Measurements from ENCODE around the gene IRS2.

Gene IRS2

DNA sequence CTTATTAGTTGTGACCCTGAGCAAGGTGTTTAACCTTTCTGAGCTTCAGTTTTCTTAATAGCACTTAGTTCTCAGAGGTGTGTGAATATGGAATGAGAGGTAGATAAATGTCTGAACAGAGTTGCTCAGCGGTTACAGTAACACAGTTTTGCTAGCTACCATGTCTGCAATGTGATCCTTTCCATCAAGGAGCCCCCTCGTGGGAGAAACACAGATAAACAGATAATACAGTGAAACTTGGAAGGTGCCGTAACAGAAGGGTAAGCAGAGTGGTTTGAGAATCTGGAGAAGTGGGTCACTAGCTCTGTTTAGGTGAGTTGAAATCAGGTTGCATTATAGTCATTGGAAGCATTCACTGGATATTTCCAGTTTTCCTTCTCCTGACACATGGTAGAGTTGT, 38.9 kb downstream of the IRS2 start:
- H3K27ac ChIP-seq = no peak overlapping the region

DNA sequence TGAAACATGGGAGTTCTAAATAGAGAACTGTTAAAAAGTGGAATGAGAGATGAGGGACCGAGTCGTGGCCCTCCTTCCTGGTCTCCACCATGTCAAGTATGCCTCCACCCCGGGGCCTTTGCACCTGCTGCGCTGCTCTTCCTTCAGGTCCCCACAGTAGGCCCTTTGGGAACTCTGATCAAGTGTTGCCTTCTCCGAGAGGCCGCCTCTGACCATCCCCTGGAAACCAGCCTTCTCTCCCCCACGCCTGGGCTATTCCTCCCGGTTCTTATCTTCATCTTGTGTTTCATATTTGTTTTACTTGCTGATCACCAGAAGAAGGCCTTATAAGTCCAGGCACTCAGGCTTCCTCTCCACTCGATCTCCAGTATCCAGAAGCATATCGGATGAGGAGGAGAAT, 40.0 kb downstream of the IRS2 start:
- peaks cover 4% of the 10 kb centered on the region for H4K20me1 ChIP-seq
- peaks cover 67% of the 10 kb centered on the region for H3K4me1 ChIP-seq
- H3K27ac ChIP-seq = no peak overlapping the region
- no peak overlapping the region for H3K4me2 ChIP-seq
- no peak overlapping the region for H3K9ac ChIP-seq
- H3K27me3 ChIP-seq = no peaks in the 10 kb centered on the region
- H3K9me3 ChIP-seq = peaks cover 20% of the 10 kb centered on the region
- TF ChIP-seq Cebpa-rat (IDR thresholded peaks at IDR 0.05) = no peak
- no peaks in the 10 kb centered on the region for H3K36me3 ChIP-seq
- H3K4me3 ChIP-seq = no peak overlapping the region

More for the DNA sequence above, 38.9 kb downstream of the IRS2 start:
- TF ChIP-seq Cebpa-rat (IDR thresholded peaks at IDR 0.05) = no peak
- Histone ChIP-seq H3K27me3 (no peaks in the 10 kb centered on the region), H3K4me3 (no peak overlapping the region), H3K4me1 (peaks cover 68% of the 10 kb centered on the region), H3K4me2 (no peak overlapping the region), H3K9ac (no peak overlapping the region), H3K9me3 (peaks cover 20% of the 10 kb centered on the region), H4K20me1 (peaks cover 14% of the 10 kb centered on the region), H3K36me3 (no peaks in the 10 kb centered on the region)

DNA sequence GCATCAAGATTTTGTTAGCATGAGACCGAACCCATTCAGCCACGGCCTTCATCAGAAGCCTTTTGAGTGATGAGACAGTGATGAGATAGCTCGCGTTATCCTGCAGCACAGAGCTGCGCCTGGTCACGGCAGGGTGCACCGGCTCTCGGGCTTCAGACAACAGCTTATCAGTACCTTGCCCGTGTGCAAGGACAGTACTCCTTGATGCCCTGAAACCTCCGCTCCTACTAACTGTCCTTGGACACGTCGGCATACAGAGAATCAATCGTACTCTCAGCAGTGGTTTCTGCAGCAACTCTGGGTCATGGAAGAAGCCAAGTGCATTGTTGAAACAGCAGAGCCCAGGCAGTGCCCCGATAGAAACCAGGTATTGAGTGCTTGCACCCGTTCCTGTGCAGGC, 40.7 kb downstream of the IRS2 start:
- H3K9me3 ChIP-seq = peaks cover 20% of the 10 kb centered on the region
- no peak overlapping the region for H3K27ac ChIP-seq
- no peak for TF ChIP-seq Cebpa-rat (IDR thresholded peaks at IDR 0.05)
- H3K4me2 ChIP-seq = no peak overlapping the region
- no peak overlapping the region for H3K4me3 ChIP-seq
- peaks cover 60% of the 10 kb centered on the region for H3K4me1 ChIP-seq
- H4K20me1 ChIP-seq = no peaks in the 10 kb centered on the region
- no peaks in the 10 kb centered on the region for H3K27me3 ChIP-seq
- H3K9ac ChIP-seq = no peak overlapping the region
- H3K36me3 ChIP-seq = no peaks in the 10 kb centered on the region

DNA sequence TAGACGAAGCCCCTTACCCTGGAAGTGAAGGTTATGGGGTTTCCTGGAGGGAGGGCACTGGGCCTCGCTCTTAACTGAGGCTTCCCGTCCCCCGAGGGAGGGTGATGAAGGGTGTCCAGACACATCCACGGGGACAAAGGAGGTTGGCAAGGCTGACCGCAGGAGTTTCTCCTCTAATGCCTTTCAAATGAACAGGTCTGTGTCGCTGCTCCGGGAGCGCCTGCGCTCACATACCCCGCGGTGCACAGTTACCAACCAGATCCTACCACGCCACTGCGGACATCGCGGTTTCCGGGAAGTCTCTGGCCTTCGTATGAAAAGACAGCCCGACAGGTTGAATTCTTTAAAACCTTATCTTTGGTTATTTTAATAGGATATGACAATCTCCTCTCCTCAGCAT, 41.3 kb downstream of the IRS2 start:
- Histone ChIP-seq H3K36me3 (no peaks in the 10 kb centered on the region), H3K4me1 (peaks cover 60% of the 10 kb centered on the region), H3K4me2 (no peak overlapping the region), H3K27me3 (no peaks in the 10 kb centered on the region), H3K9me3 (peaks cover 20% of the 10 kb centered on the region), H3K27ac (no peak overlapping the region), H4K20me1 (no peaks in the 10 kb centered on the region), H3K9ac (no peak overlapping the region), H3K4me3 (no peak overlapping the region)
- TF ChIP-seq Cebpa-rat (IDR thresholded peaks at IDR 0.05) = no peak

DNA sequence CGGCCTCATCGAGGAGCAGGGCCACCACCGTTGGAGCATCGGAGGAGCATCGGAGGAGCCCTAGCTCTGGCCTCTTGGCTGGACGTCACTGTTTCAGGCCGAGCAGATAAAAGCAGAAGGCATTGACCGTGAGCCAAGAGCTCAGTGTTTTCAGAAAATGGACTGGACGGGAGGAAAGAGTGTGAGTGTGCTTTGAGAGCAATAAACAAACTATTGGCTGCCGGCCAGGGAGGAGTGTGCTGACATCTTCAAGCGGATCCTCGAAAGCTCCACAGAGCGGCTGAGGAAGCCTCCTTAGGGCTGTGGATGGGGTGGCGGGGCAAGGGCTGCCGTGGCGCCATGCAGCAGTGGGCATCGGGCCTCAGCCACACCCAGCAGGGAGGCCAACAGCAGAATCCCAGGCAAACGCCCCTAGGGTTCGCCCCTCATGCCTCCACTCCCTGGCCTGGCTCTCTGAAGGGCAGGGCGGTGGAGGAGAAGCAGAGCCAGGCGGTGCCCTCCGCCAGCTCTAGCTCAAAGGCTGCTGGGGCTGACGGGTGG, 41.8 kb downstream of the IRS2 start:
- Histone ChIP-seq H4K20me1 (no peaks in the 10 kb centered on the region), H3K27me3 (no peaks in the 10 kb centered on the region), H3K36me3 (no peaks in the 10 kb centered on the region), H3K27ac (no peak overlapping the region), H3K4me1 (peaks cover 58% of the 10 kb centered on the region), H3K9ac (no peak overlapping the region), H3K4me2 (peak overlapping the region; percentile 70; the same call in 1 of the 2 replicates), H3K9me3 (peaks cover 20% of the 10 kb centered on the region), H3K4me3 (no peak overlapping the region)
- TF ChIP-seq Cebpa-rat (IDR thresholded peaks at IDR 0.05) = no peak

DNA sequence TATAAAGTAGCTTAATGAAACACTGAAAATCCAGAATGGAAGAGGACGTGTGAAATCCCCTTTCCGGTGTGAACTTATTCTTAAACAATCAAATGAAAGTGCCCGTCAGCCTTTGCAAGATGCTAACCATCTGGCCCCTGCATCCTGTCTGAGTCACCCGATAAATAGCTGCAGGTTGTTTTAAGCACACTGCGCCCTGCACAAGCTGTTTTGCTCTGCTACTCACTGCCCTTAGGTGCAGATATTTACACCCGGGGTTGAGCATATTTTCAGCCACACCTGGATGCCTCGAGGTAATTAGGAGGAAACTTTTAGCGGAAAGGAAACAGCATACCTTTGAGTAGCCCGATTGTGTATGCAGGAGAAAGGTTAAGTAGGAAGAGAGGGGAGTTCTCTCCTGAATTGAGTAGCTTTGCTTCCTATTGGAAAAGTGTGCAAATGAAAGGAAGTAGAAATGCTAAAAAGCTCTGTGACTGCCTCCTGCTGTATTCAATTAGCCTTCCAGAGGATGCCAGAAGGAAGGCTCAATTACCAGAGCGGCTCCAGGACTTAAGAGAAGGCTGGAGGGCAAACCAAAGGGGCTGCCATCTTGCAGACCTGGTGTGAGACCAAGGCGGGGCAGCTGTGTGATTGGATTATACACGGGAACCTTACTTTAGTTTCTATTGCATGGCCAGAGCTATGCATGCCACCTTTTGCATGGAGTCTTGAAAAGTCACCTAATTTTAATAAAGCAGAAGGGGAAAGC, 42.5 kb downstream of the IRS2 start:
- Histone ChIP-seq H3K4me1 (peaks cover 51% of the 10 kb centered on the region), H3K27me3 (no peaks in the 10 kb centered on the region), H4K20me1 (no peaks in the 10 kb centered on the region), H3K4me2 (peak overlapping the region; percentile 70), H3K9me3 (peaks cover 20% of the 10 kb centered on the region), H3K27ac (no peak overlapping the region), H3K9ac (no peak overlapping the region), H3K36me3 (no peaks in the 10 kb centered on the region), H3K4me3 (no peak overlapping the region)
- TF ChIP-seq Cebpa-rat (IDR thresholded peaks at IDR 0.05) = no peak

DNA sequence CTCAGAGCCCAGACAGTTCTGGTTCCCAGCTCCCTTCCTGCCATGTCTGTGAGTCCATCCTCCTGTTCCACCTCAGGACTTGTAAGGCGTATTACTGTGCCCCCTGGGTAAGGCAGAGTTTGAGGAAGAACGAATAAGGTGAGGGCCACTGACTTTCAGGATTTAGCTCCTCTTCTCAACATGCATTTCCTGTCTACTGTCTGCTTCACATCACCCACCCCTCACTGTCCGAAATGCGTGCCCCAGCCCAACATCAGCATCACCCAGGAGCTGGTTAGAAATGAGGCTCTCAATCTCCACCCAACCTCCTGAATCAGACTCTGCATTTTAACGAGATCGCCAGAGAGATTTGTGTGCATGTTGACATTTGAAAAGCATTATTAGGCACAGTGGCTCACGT, 44.4 kb downstream of the IRS2 start:
- no peaks in the 10 kb centered on the region for H3K27me3 ChIP-seq
- no peak overlapping the region for H3K4me3 ChIP-seq

DNA sequence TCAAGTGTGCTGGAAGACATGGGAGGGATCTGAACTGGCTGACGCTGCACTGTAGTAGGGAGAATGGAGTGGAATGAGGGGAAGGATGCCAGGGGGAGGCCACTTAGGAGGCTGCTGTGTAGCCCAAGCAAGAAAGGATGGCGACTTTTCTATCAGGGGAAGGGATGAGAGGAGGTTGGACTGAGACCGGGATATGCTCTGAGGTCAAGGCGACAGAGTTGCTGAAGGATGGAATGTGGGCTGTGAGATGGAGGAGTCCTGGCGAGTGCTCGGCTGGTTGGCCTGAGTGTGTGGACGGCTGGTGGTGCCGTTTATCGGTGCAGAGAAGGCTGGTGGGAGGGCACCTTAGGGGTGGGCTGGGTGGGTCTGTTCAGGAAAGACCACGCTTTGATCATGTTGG, 45.7 kb downstream of the IRS2 start:
- no peak overlapping the region for H3K27ac ChIP-seq
- no peaks in the 10 kb centered on the region for H4K20me1 ChIP-seq
- no peak for TF ChIP-seq Cebpa-rat (IDR thresholded peaks at IDR 0.05)
- H3K36me3 ChIP-seq = no peaks in the 10 kb centered on the region
- no peak overlapping the region for H3K4me3 ChIP-seq
- H3K4me2 ChIP-seq = peak overlapping the region; percentile 38; the same call in 1 of the 2 replicates
- H3K27me3 ChIP-seq = no peaks in the 10 kb centered on the region
- H3K9me3 ChIP-seq = peaks cover 11% of the 10 kb centered on the region
- H3K9ac ChIP-seq = no peak overlapping the region
- H3K4me1 ChIP-seq = peaks cover 62% of the 10 kb centered on the region

More for the DNA sequence above, 44.4 kb downstream of the IRS2 start:
- Histone ChIP-seq H3K27ac (peak overlapping the region; percentile 28; the same call in 1 of the 2 replicates), H3K9ac (no peak overlapping the region), H4K20me1 (no peaks in the 10 kb centered on the region), H3K9me3 (peaks cover 20% of the 10 kb centered on the region), H3K4me1 (peaks cover 59% of the 10 kb centered on the region), H3K36me3 (no peaks in the 10 kb centered on the region), H3K4me2 (peak overlapping the region; percentile 27)
- no peak for TF ChIP-seq Cebpa-rat (IDR thresholded peaks at IDR 0.05)

DNA sequence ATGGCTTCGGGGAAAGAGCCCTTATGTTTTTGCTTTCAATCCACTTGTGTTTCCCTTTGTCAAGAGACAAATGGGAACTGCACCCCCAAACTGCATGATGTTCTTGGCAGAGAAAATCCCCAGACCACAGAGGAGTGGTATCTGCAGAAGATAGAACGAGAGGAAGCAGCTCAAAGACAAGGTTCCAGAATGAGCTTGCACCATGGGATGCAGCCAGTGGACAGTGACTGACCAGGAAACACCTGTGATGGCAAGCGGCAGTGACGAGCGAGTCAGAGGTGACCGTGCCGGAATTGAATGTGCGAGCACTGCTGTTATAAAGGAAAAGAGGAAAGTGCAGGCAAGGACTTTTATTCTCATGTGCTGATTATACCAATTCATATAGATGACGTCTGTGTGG, 46.3 kb downstream of the IRS2 start:
- Histone ChIP-seq H3K4me3 (no peak overlapping the region), H3K4me1 (peaks cover 68% of the 10 kb centered on the region), H3K27ac (no peak overlapping the region), H3K9me3 (peaks cover 5% of the 10 kb centered on the region; the same call in 1 of the 2 replicates), H3K4me2 (peak overlapping the region; percentile 38), H3K27me3 (no peaks in the 10 kb centered on the region), H4K20me1 (no peaks in the 10 kb centered on the region), H3K36me3 (no peaks in the 10 kb centered on the region), H3K9ac (no peak overlapping the region)
- no peak for TF ChIP-seq Cebpa-rat (IDR thresholded peaks at IDR 0.05)

DNA sequence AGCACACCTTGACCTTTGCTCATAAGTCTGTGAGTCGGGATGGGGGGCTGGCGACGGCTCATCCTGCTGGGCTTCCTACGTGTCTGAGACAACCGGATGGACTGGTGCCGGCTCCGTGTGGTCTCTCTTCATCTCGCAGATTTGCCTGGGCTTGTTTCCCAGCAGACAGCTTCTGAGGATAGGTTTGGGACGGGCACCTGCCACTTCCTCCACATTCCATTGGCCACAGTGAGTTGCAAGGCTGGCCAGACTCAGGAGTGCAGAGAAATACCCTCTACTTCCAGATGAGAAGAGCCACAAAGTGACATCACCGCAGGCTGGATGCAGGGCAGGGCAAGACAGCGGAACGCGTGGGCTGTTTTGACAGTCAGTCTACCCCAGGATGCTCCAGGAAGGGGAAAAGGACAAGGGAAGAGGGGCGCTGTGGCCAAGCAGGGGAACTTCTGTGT, 48.1 kb downstream of the IRS2 start:
- no peaks in the 10 kb centered on the region for H4K20me1 ChIP-seq
- no peak overlapping the region for H3K4me2 ChIP-seq
- no peaks in the 10 kb centered on the region for H3K9me3 ChIP-seq
- no peak overlapping the region for H3K9ac ChIP-seq
- no peak overlapping the region for H3K4me3 ChIP-seq
- H3K4me1 ChIP-seq = peaks cover 69% of the 10 kb centered on the region
- H3K36me3 ChIP-seq = no peaks in the 10 kb centered on the region
- H3K27ac ChIP-seq = no peak overlapping the region
- TF ChIP-seq Cebpa-rat (IDR thresholded peaks at IDR 0.05) = no peak
- H3K27me3 ChIP-seq = no peaks in the 10 kb centered on the region
